Omental fat pad (tissue), 4 donors: ENCODE measurements around the gene SEMA4D. TPM values are rescaled to one million over a fixed set of nuclear protein-coding genes. Genes with fewer than 3 reads are reported as not detected.

ENCODE experiments used
- ATAC-seq: fragments of 150-250 bp; one replicate; pipeline ENCODE4 v1.9.1; 2016; ENCODE audit warnings: mild to moderate bottlenecking, moderate library complexity; ENCODE audit not compliant: low FRiP score
- DNase-seq: peaks from one replicate; pipeline ENCODE4 v3.0.0-alpha.2; 2019; ENCODE audit warnings: low spot score
- total RNA-seq, 4 donors: library from RNA; depleted of rRNA; stranded (reverse); fragments of >200 nt; gene quantifications; one replicate each; pipeline ENCODE4 v1.1.0, GENCODE V29; 2016
- TF ChIP-seq, protein P1 (sequence below), 3 donors: fragments of 450-650 bp; IDR thresholded peaks; one replicate each; pipeline ENCODE4 v1.5.1; 2016 to 2017; ENCODE audit warnings: antibody characterized with exemption in 3 of 3, mild to moderate bottlenecking in 3 of 3, moderate library complexity in 2 of 3

Gene SEMA4D
- total RNA-seq, 4 donors from 2014 or later: 14.2 to 49.5 (median 18.3) TPM

DNA sequence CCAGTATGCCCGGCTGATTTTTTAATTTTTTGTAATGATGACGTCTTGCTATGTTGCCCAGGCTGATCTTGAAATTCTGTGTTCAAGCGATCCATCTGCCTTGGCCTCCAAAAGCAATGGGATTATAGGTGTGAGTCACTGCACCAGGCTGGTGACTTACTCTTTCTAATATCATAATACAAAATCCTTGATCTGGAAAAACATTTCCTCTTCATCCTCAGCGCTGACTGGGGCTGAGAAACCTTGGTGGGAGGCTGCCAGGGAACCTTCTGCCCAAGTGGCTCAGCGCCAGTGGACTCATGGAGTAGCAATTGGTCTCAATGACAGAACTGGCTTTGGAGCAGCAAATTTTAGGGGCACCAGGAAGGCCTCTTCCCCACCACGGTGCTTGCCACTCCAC is 17.5 kb upstream of the SEMA4D start:
- TF ChIP-seq, protein P1, sequence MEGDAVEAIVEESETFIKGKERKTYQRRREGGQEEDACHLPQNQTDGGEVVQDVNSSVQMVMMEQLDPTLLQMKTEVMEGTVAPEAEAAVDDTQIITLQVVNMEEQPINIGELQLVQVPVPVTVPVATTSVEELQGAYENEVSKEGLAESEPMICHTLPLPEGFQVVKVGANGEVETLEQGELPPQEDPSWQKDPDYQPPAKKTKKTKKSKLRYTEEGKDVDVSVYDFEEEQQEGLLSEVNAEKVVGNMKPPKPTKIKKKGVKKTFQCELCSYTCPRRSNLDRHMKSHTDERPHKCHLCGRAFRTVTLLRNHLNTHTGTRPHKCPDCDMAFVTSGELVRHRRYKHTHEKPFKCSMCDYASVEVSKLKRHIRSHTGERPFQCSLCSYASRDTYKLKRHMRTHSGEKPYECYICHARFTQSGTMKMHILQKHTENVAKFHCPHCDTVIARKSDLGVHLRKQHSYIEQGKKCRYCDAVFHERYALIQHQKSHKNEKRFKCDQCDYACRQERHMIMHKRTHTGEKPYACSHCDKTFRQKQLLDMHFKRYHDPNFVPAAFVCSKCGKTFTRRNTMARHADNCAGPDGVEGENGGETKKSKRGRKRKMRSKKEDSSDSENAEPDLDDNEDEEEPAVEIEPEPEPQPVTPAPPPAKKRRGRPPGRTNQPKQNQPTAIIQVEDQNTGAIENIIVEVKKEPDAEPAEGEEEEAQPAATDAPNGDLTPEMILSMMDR (IDR thresholded peaks at IDR 0.05): no peak

DNA sequence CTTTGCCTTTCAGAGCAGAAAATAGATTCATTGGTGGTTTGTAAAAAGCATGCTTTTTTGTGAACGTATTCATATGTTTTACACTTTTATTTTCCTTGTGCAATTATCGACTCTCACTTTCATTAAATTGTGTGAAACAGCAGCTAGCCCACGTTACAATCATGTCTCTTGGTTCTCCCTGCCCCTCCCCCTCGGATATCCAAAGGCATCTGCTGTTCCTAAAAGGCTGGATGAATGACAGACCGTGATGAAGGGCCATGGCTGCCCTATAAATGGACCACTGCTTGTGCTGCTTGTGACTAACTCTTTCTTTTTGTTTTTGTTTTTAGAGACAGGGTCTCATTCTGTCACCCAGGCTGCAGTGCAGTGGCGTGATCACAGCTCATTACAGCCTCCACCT is 17.0 kb upstream of the SEMA4D start:
- TF ChIP-seq, protein P1 (IDR thresholded peaks at IDR 0.05): no peak
- DNase-seq (no peak), ATAC-seq (no peak)

More for the DNA sequence above, 17.5 kb upstream of the SEMA4D start:
- no peak for DNase-seq
- ATAC-seq: no peak

DNA sequence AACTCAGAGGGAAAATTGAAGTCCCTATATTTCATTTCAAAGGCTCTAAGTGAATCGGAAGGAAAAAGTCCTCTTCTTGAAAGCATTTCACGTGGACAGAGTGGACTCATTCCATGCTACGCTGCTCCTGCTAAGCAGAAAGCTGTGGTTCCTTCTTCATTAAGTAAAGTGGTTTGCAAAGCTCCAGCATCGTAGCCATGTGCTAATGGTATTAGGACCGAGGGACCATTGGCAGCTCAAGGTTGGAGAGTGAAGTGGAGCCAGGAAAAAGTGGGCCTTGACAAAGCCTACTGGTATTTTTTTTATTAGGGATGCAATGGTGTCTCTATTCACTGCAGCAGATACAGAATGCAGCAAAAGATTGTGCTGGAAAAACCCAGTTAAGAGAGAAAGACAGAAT is 16.4 kb upstream of the SEMA4D start:
- TF ChIP-seq, protein P1 (IDR thresholded peaks at IDR 0.05): no peak
- DNase-seq (no peak), ATAC-seq (no peak)

DNA sequence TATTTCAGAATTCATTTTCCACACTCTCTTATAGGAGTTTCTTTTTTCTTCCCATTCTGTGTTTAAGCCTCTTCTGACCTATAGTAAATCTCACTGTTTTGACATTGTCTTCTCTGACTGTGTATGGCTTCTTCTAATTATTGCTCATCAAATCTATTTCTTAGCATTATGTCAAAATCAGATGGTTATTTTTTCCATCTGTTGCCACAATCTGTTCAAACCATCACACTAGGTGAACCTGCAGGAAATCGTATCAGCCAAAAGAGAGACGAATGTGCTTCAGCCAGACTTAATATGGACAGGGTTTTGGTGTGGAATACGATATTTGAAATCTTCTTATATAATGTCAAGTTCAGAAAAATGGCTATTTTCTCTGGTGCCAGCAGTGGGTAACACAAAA is 15.9 kb upstream of the SEMA4D start:
- ATAC-seq: no peak
- TF ChIP-seq, protein P1 (IDR thresholded peaks at IDR 0.05): no peak
- no peak for DNase-seq

DNA sequence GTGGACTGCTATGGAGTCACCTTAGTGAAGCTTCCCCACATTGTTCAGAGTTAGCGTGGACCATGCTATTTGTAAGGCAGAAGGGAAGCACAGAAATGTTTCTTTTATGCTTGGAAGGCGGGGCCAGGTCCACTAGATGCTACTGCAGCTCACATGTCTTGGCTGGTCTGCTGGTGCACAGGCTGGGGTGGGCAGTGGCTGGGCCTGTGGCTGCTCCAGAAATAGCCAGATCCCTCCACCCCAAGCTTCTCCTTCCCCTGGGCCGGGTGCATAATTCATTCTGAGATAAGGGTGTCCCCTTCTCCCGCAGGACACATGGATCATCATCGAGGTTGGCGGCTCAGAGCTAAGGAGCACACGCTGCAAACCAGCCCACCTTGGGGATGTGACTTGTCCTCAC is 14.5 kb upstream of the SEMA4D start:
- ATAC-seq (no peak), DNase-seq (no peak)
- TF ChIP-seq, protein P1 (IDR thresholded peaks at IDR 0.05): no peak

DNA sequence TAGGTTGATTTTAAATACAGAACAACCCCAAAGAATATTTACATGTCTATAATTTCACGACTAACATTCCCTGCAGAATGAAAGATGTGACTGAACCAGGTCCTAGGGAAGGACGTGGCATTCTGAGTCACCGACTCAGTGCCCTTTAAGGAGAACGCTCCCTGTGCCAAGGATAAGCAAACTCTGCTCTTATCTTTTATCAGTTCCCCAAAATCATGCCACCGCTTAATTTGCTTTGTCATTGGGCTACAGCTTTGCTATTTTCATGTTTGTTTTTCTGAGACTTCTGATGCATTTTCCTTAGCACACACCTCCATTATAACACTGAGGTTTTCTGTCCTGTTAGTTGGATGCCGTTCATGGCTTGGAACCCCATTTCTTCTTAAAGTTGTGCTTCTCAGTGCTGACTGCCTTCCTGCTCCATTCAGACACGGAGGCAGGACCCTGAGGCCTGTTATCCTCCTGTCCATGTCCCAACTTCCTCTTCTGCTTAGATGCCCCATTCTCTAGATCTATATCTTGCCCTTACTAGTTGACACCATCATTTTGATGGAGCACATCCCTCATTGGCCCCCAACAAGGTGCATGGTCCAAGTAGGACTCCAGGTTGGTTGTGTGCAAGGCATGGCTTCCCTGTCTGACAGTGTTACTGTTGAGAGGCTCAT is 11.2 kb upstream of the SEMA4D start:
- TF ChIP-seq, protein P1 (IDR thresholded peaks at IDR 0.05): no peak

DNA sequence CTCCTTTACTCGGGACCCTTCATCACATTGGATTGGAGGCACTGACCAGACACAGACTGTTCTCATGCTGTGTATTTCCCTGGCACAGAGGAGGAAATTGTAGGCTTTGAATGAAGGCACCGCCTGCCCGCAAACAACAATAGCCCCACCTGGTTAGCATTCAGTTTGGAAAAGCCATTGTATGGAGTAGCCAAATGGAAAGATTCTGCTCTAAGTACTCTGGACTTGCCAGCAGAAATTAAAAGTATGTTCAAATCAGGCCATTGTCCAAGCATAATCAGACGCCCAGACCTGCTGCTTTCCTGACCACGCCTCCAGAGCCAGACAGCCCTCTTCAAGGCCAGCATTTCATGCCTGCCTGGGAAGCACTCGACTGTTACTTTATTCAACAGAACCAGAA is 8.0 kb upstream of the SEMA4D start:
- DNase-seq (no peak), ATAC-seq (no peak)
- TF ChIP-seq, protein P1 (IDR thresholded peaks at IDR 0.05): no peak

More for the DNA sequence above, 11.2 kb upstream of the SEMA4D start:
- DNase-seq: no peak
- no peak for ATAC-seq
